HEK293 (cell line): Measurements from ENCODE around the gene MAML3.

Source experiments
- CTCF ChIA-PET: fragments of 350-600 bp; formaldehyde crosslinking; extraction: SDS; loops from one replicate; lab custom pipeline; 2021; ENCODE audit warnings: antibody characterized with exemption; lab: Yijun Ruan, JAX
- POLR2A ChIA-PET: fragments of 300-600 bp; formaldehyde crosslinking; extraction: SDS; loops from one replicate; lab custom pipeline; 2020; ENCODE audit warnings: antibody characterized with exemption, inconsistent platforms; lab: Yijun Ruan, JAX
- H3K27ac ChIP-seq: fragments of 200-500 bp; sonication (Bioruptor generic); 2 replicates; pipeline ENCODE4 v1.5.1; 2014; ENCODE audit warnings: low read depth, low read length, control low read depth, inconsistent platforms; ENCODE audit errors: extremely low read depth
- H3K36me3 ChIP-seq, 2 experiments: fragments of 200-500 bp in 1 of 2; sonication (Bioruptor generic) in 1 of 2; 1 replicate in 1 of 2; 2 replicates in 1 of 2; pipeline ENCODE4 v1.5.1; 2014 to 2017; ENCODE audit warnings: inconsistent platforms in 2 of 2, low read length in 2 of 2; ENCODE audit not compliant: control insufficient read depth in 2 of 2, insufficient read depth in 1 of 2
- H3K4me1 ChIP-seq: fragments of 200-500 bp; sonication (Bioruptor generic); 2 replicates; pipeline ENCODE4 v1.5.1; 2014; ENCODE audit warnings: mild to moderate bottlenecking, low read length, inconsistent platforms; ENCODE audit not compliant: control insufficient read depth, insufficient read depth
- H3K4me3 ChIP-seq: 2 replicates; pipeline ENCODE4 v1.5.1; 2011; ENCODE audit warnings: low read depth, mild to moderate bottlenecking, control low read depth, low read length, moderate library complexity
- H3K9me3 ChIP-seq: fragments of 200-500 bp; sonication (Bioruptor generic); 2 replicates; pipeline ENCODE4 v1.5.1; 2014; ENCODE audit warnings: low read depth, low read length, inconsistent platforms; ENCODE audit not compliant: control insufficient read depth, insufficient read depth
- GLIS1 ChIP-seq: fragments of 450-650 bp; formaldehyde crosslinking; IDR thresholded peaks from 2 replicates; pipeline ENCODE4 v1.5.1; 2016; ENCODE audit warnings: missing biosample characterization, missing genetic modification characterization
- INSM2 ChIP-seq: fragments of 450-650 bp; formaldehyde crosslinking; IDR thresholded peaks from 2 replicates; pipeline ENCODE4 v1.5.1; 2016; ENCODE audit warnings: missing biosample characterization, missing genetic modification characterization
- MZF1 ChIP-seq: fragments of 450-650 bp; formaldehyde crosslinking; IDR thresholded peaks from 2 replicates; pipeline ENCODE4 v1.5.1; 2017; ENCODE audit warnings: missing biosample characterization, missing genetic modification characterization, borderline replicate concordance
- PRDM1 ChIP-seq: fragments of 450-650 bp; formaldehyde crosslinking; IDR thresholded peaks from 2 replicates; pipeline ENCODE4; 2016; ENCODE audit warnings: missing biosample characterization, missing genetic modification characterization
- TCF7L2 ChIP-seq: IDR thresholded peaks from 2 replicates; pipeline ENCODE4 v1.6.1; 2011; ENCODE audit warnings: low read depth, mild to moderate bottlenecking, inconsistent platforms, low read length, moderate library complexity, borderline replicate concordance
- ZBTB26 ChIP-seq: fragments of 450-650 bp; formaldehyde crosslinking; optimal IDR thresholded peaks from 2 replicates; pipeline ENCODE3; 2016; ENCODE audit warnings: missing biosample characterization, mild to moderate bottlenecking, missing genetic modification characterization
- ZNF10 ChIP-seq: fragments of 450-650 bp; formaldehyde crosslinking; IDR thresholded peaks from 2 replicates; pipeline ENCODE4 v1.5.1; 2017; ENCODE audit warnings: missing biosample characterization, missing genetic modification characterization
- ZNF157 ChIP-seq: fragments of 450-650 bp; formaldehyde crosslinking; IDR thresholded peaks from 2 replicates; pipeline ENCODE4 v1.5.1; 2016; ENCODE audit warnings: missing biosample characterization, missing genetic modification characterization
- ZNF184 ChIP-seq: fragments of 450-650 bp; IDR thresholded peaks from 2 replicates; pipeline ENCODE4 v1.5.1; 2018; ENCODE audit warnings: missing biosample characterization, mild to moderate bottlenecking, missing genetic modification characterization
- ZNF211 ChIP-seq: fragments of 450-650 bp; formaldehyde crosslinking; IDR thresholded peaks from 2 replicates; pipeline ENCODE4 v1.5.1; 2016; ENCODE audit warnings: low read depth, missing biosample characterization, missing genetic modification characterization
- ZNF23 ChIP-seq: fragments of 450-650 bp; formaldehyde crosslinking; IDR thresholded peaks from 2 replicates; pipeline ENCODE4 v1.5.1; 2016; ENCODE audit warnings: missing biosample characterization, missing genetic modification characterization, borderline replicate concordance
- ZNF274 ChIP-seq, 2 experiments: fragments of 200-500 bp in 1 of 2; fragments of 450-650 bp in 1 of 2; sonication (Bioruptor generic) in 1 of 2; formaldehyde crosslinking in 1 of 2; IDR thresholded peaks; 2 replicates each; pipeline versions ENCODE4 v1.5.1 to v1.6.1; 2014 to 2016; ENCODE audit warnings: borderline replicate concordance in 1 of 2, inconsistent platforms in 1 of 2, low read length in 1 of 2, missing biosample characterization in 1 of 2, missing genetic modification characterization in 1 of 2
- ZNF366 ChIP-seq: fragments of 450-650 bp; formaldehyde crosslinking; conservative IDR thresholded peaks from 2 replicates; pipeline ENCODE4 v1.5.1; 2016; ENCODE audit warnings: missing biosample characterization, missing genetic modification characterization
- ZNF488 ChIP-seq: fragments of 450-650 bp; formaldehyde crosslinking; IDR thresholded peaks from 2 replicates; pipeline ENCODE4 v1.5.1; 2016; ENCODE audit warnings: missing biosample characterization, missing genetic modification characterization
- ZNF513 ChIP-seq: fragments of 450-650 bp; IDR thresholded peaks from 2 replicates; pipeline ENCODE4 v1.5.1; 2018; ENCODE audit warnings: missing biosample characterization, missing genetic modification characterization
- ZNF610 ChIP-seq: fragments of 450-650 bp; formaldehyde crosslinking; IDR thresholded peaks from 2 replicates; pipeline ENCODE4 v1.5.1; 2016; ENCODE audit warnings: missing biosample characterization, missing genetic modification characterization, borderline replicate concordance
- ZNF621 ChIP-seq: fragments of 450-650 bp; formaldehyde crosslinking; IDR thresholded peaks from 2 replicates; pipeline ENCODE4 v1.5.1; 2017; ENCODE audit warnings: missing biosample characterization, missing genetic modification characterization
- ZNF670 ChIP-seq: fragments of 450-650 bp; formaldehyde crosslinking; IDR thresholded peaks from 2 replicates; pipeline ENCODE4 v1.5.1; 2016; ENCODE audit warnings: missing biosample characterization, missing genetic modification characterization, low read depth
- ZNF704 ChIP-seq: fragments of 450-650 bp; formaldehyde crosslinking; IDR thresholded peaks from 2 replicates; pipeline ENCODE4 v1.5.1; 2016; ENCODE audit warnings: missing biosample characterization, missing genetic modification characterization
- ZNF792 ChIP-seq: fragments of 450-650 bp; formaldehyde crosslinking; IDR thresholded peaks from 2 replicates; pipeline ENCODE4 v1.5.1; 2016; ENCODE audit warnings: missing biosample characterization, missing genetic modification characterization
- ZSCAN16 ChIP-seq: fragments of 450-650 bp; formaldehyde crosslinking; IDR thresholded peaks from 2 replicates; pipeline ENCODE4 v1.5.1; 2016; ENCODE audit warnings: missing biosample characterization, missing genetic modification characterization
- ZSCAN30 ChIP-seq: fragments of 450-650 bp; IDR thresholded peaks from 2 replicates; pipeline ENCODE4 v1.5.1; 2018; ENCODE audit warnings: missing biosample characterization, mild to moderate bottlenecking, missing genetic modification characterization, moderate library complexity

The MAML3 gene

GRCh38 chr4:139721789-139722188 is 432.2 kb downstream of the MAML3 start:
- no peaks in the 10 kb centered on the region for H3K9me3 ChIP-seq
- TF ChIP-seq ZNF184 (no peak), ZNF704 (no peak), ZNF670 (tag by site-specific recombination) (no peak), ZNF23 (no peak), INSM2 (no peak), ZSCAN16 (tag by site-specific recombination) (no peak), ZNF274 (IDR thresholded peaks at IDR 0.05; ENCODE audit: low read length) (no peak), ZNF274 (tag by site-specific recombination; IDR thresholded peaks at IDR 0.05; ENCODE audit: borderline replicate concordance) (no peak), ZNF513 (tag by site-specific recombination) (no peak), ZNF610 (tag by site-specific recombination) (no peak), ZNF211 (tag by site-specific recombination) (no peak), ZNF10 (no peak), ZNF157 (tag by site-specific recombination) (no peak), ZNF366 (tag by site-specific recombination) (no peak), PRDM1 (no peak)
- peaks cover 0 to 15% of the 10 kb centered on the region in 2 experiments; a peak in 1 of 3 replicates for H3K36me3 ChIP-seq
- H3K27ac ChIP-seq, result no peak overlapping the region
- ChIA-PET CTCF (no interaction called here), POLR2A (no interaction called here)
- H3K4me3 ChIP-seq, result no peak overlapping the region
- H3K4me1 ChIP-seq, result no peaks in the 10 kb centered on the region

GRCh38 chr4:139720806-139721205 is 433.2 kb downstream of the MAML3 start:
- peaks cover 0 to 15% of the 10 kb centered on the region in 2 experiments; a peak in 1 of 3 replicates for H3K36me3 ChIP-seq
- no peak for TF ChIP-seq PRDM1
- no peak for TF ChIP-seq ZBTB26
- TF ChIP-seq TCF7L2, result no peak
- no peak for TF ChIP-seq ZNF10
- no peak for TF ChIP-seq ZSCAN30 (tag by site-specific recombination)
- TF ChIP-seq ZNF621 (tag by site-specific recombination), result no peak
- no peak for TF ChIP-seq ZNF670 (tag by site-specific recombination)
- no peak for TF ChIP-seq ZNF488 (tag by site-specific recombination)
- TF ChIP-seq GLIS1, result no peak
- TF ChIP-seq ZNF792 (tag by site-specific recombination), result no peak
- TF ChIP-seq MZF1, result no peak
- TF ChIP-seq, all 188 proteins: peak for 0
- no peak overlapping the region for H3K4me3 ChIP-seq
- no peaks in the 10 kb centered on the region for H3K4me1 ChIP-seq
- no peaks in the 10 kb centered on the region for H3K9me3 ChIP-seq
- ChIA-PET CTCF (no interaction called here), POLR2A (interaction anchor here (0.6 kb wide), 1 partner anchor 21 kb away, joined by 5 read pairs; no protein-coding TSS in a partner anchor)
- no peak overlapping the region for H3K27ac ChIP-seq
